Muscle of leg (tissue), 11 donors: ENCODE measurements around the gene GPATCH11. TPM values are rescaled to one million over a fixed set of nuclear protein-coding genes. Genes with fewer than 3 reads are reported as not detected.

Experiments
- DNase-seq: peaks from one replicate; pipeline ENCODE4 v3.0.0; 2013
- H3K27ac ChIP-seq: one replicate; pipeline ENCODE4 v1.5.1; 2013; ENCODE audit warnings: mild to moderate bottlenecking, low read length, control low read depth
- H3K27me3 ChIP-seq: one replicate; pipeline ENCODE4 v1.6.1; 2013; ENCODE audit warnings: low read length; ENCODE audit not compliant: control insufficient read depth, insufficient read depth
- H3K36me3 ChIP-seq: one replicate; pipeline ENCODE4 v1.6.1; 2013; ENCODE audit warnings: low read length; ENCODE audit not compliant: control insufficient read depth, insufficient read depth
- H3K4me1 ChIP-seq: one replicate; pipeline ENCODE4 v1.6.1; 2013; ENCODE audit warnings: low read length; ENCODE audit not compliant: control insufficient read depth, insufficient read depth
- H3K4me3 ChIP-seq: one replicate; pipeline ENCODE4 v1.5.1; 2013; ENCODE audit warnings: low read length, control low read depth
- H3K9me3 ChIP-seq: replicated peaks from 2 replicates; pipeline ENCODE4 v1.6.1; 2013; ENCODE audit warnings: low read depth, low read length; ENCODE audit not compliant: control insufficient read depth
- WGBS: methylation state at CpG from one replicate; pipeline ENCODE4 v1.1.5; 2013; ENCODE audit warnings: missing lambda C conversion rate; ENCODE audit not compliant: insufficient coverage; 5-methylcytosine and 5-hydroxymethylcytosine counted together
- polyA plus RNA-seq, 8 donors: library from polyadenylated mRNA; unstranded; fragments of 120-200 nt; gene quantifications; one replicate each; pipeline versions ENCODE4 v1.2.1 to v1.2.3, GENCODE V29; 2013; ENCODE audit warnings: inconsistent platforms in 1 of 8, low replicate concordance in 1 of 8; ENCODE audit not compliant: insufficient read length in 8 of 8, insufficient read depth in 1 of 8
- total RNA-seq: library from RNA; stranded (reverse); fragments of 120-200 nt; gene quantifications from one replicate; pipeline ENCODE4 v1.2.4, GENCODE V29; 2013

Gene GPATCH11
- total and polyA plus RNA-seq, 9 donors, result 5.3 to 11.3 (median 8.2) TPM

DNA sequence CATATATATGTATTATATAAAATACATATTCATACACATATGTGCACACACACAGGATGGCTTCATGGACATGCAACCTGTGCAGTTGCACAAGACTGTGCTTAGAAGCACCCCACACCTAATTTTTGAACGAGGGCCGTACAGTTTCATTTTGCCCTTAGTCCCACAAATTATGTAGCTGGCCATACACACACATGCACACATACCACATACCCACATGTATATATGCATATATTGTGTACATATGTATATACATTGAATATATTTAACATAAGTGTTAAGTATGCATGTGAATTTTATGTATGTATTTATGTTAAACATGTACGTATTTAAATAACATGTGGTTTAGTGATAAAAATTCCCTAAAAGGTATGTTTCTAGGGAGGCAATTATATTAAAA lies 18.3 kb downstream of the GPATCH11 start:
- Histone ChIP-seq H3K4me3 (no peak overlapping the region), H3K9me3 (no peaks in the 10 kb centered on the region), H3K27ac (no peak overlapping the region), H3K4me1 (no peaks in the 10 kb centered on the region), H3K27me3 (no peaks in the 10 kb centered on the region), H3K36me3 (peaks cover 25% of the 10 kb centered on the region)
- no CpG with 5 or more reads among the region's 3 CpGs for WGBS
- no peak for DNase-seq

- no peak overlapping the region for H3K27ac ChIP-seq
- no peak for DNase-seq
- H3K4me3 ChIP-seq, result no peak overlapping the region
- H3K4me1 ChIP-seq, result no peaks in the 10 kb centered on the region
- H3K36me3 ChIP-seq, result peaks cover 35% of the 10 kb centered on the region
- no CpG with 5 or more reads among the region's 2 CpGs for WGBS
- no peaks in the 10 kb centered on the region for H3K27me3 ChIP-seq
- H3K9me3 ChIP-seq, result no peaks in the 10 kb centered on the region
Measured at GRCh38 chr2:37104178-37104577, 19.9 kb downstream of the GPATCH11 start.

DNA sequence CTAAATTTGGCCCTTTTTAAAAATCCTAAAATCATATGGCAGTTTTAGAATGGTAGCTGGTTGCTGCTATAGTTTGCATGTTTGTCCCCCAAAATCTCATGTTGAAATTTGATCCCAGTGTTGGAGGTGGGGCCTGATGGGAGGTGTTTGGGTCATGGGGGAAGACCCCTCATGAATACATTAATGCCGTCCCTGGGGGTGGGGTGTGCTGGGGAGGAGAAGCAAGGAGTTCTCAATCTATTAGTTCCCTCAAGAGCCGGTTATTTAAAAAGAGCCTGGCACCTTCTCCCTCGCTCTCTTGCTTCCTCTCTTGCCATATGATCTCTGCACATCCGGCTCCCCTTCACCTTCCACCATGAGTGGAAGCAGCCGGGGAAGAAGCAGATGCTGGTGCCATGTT lies 20.8 kb downstream of the GPATCH11 start:
- Histone ChIP-seq H3K27ac (no peak overlapping the region), H3K36me3 (peaks cover 38% of the 10 kb centered on the region), H3K27me3 (no peaks in the 10 kb centered on the region), H3K4me3 (no peak overlapping the region), H3K4me1 (no peaks in the 10 kb centered on the region), H3K9me3 (no peaks in the 10 kb centered on the region)
- WGBS, result 79% methylated on average over 3 of the region's 5 CpGs
- no peak for DNase-seq

- Histone ChIP-seq H3K9me3 (no peaks in the 10 kb centered on the region), H3K4me1 (no peaks in the 10 kb centered on the region), H3K27ac (no peak overlapping the region), H3K4me3 (no peak overlapping the region), H3K36me3 (peaks cover 36% of the 10 kb centered on the region), H3K27me3 (no peaks in the 10 kb centered on the region)
- no CpG with 5 or more reads among the region's 4 CpGs for WGBS
- DNase-seq, result no peak
Measured at GRCh38 chr2:37109523-37109922, 25.2 kb downstream of the GPATCH11 start.

DNA sequence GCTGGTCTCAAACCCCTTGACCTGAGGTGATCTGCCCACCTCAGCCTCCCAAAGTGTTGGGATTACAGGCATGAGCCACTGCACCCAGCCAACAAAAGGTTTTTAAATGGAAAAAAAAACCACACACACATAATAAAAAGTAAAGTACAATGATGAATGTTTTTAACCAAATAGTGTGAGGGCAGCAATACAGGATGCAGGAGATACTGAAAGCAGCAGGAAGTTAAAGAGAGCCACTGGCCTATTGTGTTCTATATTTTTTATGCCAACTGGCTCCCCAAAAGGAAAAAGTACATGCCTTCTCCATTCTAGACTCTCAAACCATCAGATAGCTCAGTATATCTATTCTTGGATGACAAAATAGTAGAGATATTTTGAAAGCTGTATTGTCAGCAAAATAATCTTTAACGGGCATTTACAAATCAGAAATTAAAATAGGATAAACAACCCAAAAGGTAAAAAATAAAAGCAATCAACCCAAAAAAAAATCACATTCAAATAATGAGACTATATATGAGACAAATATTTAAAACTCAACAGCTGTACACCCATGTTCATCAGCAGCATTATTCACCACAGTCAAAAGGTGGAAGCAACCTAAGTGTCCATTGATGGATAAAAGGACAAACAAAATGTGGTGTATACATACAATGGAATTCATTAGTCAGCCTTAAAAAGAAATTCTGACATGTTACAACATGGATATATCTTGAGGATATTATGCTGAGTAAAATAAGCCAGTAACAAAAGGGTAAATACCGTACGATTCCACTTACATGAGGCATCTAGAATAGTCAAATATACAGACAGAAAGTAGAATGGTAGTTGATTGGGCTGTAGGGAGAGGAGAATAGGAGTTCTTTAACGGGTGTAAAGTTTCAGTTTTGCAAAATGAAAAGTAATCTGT lies 26.2 kb downstream of the GPATCH11 start:
- H3K27me3 ChIP-seq, result no peaks in the 10 kb centered on the region
- no peak overlapping the region for H3K27ac ChIP-seq
- no peaks in the 10 kb centered on the region for H3K9me3 ChIP-seq
- no CpG with 5 or more reads among the region's 4 CpGs for WGBS
- no peak for DNase-seq
- peaks cover 37% of the 10 kb centered on the region for H3K36me3 ChIP-seq
- H3K4me3 ChIP-seq, result no peak overlapping the region
- H3K4me1 ChIP-seq, result no peaks in the 10 kb centered on the region

GRCh38 chr2:37111958-37112357 lies 27.6 kb downstream of the GPATCH11 start:
- H3K27me3 ChIP-seq, result no peaks in the 10 kb centered on the region
- WGBS, result 93% methylated on average over 2 of the region's 2 CpGs
- no peak overlapping the region for H3K4me3 ChIP-seq
- no peaks in the 10 kb centered on the region for H3K4me1 ChIP-seq
- H3K9me3 ChIP-seq, result no peaks in the 10 kb centered on the region
- DNase-seq, result no peak
- H3K27ac ChIP-seq, result no peak overlapping the region
- peaks cover 47% of the 10 kb centered on the region for H3K36me3 ChIP-seq

GRCh38 chr2:37117566-37117965 lies 33.2 kb downstream of the GPATCH11 start:
- no peaks in the 10 kb centered on the region for H3K9me3 ChIP-seq
- H3K4me3 ChIP-seq, result no peak overlapping the region
- DNase-seq, result no peak
- no peak overlapping the region for H3K27ac ChIP-seq
- H3K27me3 ChIP-seq, result no peaks in the 10 kb centered on the region
- no peaks in the 10 kb centered on the region for H3K4me1 ChIP-seq
- no CpG with 5 or more reads among the region's 1 CpG for WGBS
- H3K36me3 ChIP-seq, result peaks cover 44% of the 10 kb centered on the region

DNA sequence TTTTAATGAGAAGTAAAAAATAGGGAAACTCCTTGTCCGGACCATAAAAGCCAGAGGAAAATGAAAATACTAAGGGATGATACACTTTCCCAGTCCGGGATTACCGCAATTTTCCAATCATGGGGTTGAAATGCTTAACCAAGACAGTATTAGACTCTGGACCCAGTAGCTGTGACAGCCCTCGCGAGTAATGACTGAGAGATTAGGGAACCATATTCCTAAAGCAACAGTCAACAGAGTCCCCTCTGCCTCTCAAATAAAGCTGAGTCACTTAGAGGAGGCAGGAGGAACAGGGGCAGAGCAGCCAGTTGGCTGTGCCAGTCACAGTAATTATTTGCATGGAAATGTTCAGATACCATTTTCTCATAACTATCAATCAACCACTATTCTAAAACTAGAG lies 34.8 kb downstream of the GPATCH11 start:
- Histone ChIP-seq H3K4me3 (no peak overlapping the region), H3K27ac (no peak overlapping the region), H3K27me3 (no peaks in the 10 kb centered on the region), H3K9me3 (no peaks in the 10 kb centered on the region), H3K36me3 (peaks cover 53% of the 10 kb centered on the region), H3K4me1 (no peaks in the 10 kb centered on the region)
- 98% methylated on average over 5 of the region's 5 CpGs for WGBS
- no peak for DNase-seq

GRCh38 chr2:37125416-37125815 lies 41.1 kb downstream of the GPATCH11 start:
- Histone ChIP-seq H3K27me3 (no peaks in the 10 kb centered on the region), H3K27ac (peak overlapping the region; percentile 87), H3K4me1 (peaks cover 6% of the 10 kb centered on the region), H3K4me3 (no peak overlapping the region), H3K36me3 (peaks cover 57% of the 10 kb centered on the region), H3K9me3 (no peaks in the 10 kb centered on the region)
- peak; percentile 82 for DNase-seq
- WGBS, result 72% methylated on average over 2 of the region's 2 CpGs

DNA sequence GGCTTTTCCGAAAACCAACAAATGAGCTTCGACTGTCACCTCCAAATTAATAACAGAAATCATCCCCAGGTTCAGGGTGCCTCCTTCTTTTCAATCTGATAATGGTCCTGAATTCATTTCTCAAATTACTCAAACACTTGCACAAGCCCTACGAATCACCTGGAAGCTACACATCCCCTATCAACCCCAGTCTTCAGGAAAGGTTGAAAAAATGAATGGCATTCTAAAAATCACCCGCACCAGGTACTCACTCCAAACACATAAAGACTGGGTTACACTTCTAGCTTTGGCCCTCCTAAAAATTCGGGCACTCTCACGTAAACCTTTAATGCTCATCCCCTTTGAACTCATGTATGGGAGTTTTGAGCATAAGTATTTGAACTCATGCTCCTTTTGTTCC lies 48.6 kb downstream of the GPATCH11 start:
- no peaks in the 10 kb centered on the region for H3K9me3 ChIP-seq
- DNase-seq, result no peak
- WGBS, result 100% methylated on average over 3 of the region's 6 CpGs
- no peaks in the 10 kb centered on the region for H3K27me3 ChIP-seq
- H3K36me3 ChIP-seq, result peaks cover 70% of the 10 kb centered on the region
- no peaks in the 10 kb centered on the region for H3K4me1 ChIP-seq
- no peak overlapping the region for H3K4me3 ChIP-seq
- no peak overlapping the region for H3K27ac ChIP-seq
